HepG2 (cell line): ENCODE data around the gene SLX9. TPM values are rescaled to one million over a fixed set of nuclear protein-coding genes. Genes with fewer than 3 reads are reported as not detected.
A peak's percentile ranks its signal among the peaks of the same experiment; 100 is the strongest.

Experiments used
- CCAR2 ChIP-seq: fragments of 200-400 bp; formaldehyde crosslinking; optimal IDR thresholded peaks from 2 replicates; pipeline ENCODE3; 2018; ENCODE audit warnings: low read depth, mild to moderate bottlenecking, low read length, moderate library complexity
- FOSL2 ChIP-seq: sonication (generic); formaldehyde crosslinking; IDR thresholded peaks from 2 replicates; pipeline ENCODE4 v1.4.0; 2020; ENCODE audit warnings: missing genetic modification reagents
- KDM2A ChIP-seq: sonication (generic); formaldehyde crosslinking; IDR thresholded peaks from 2 replicates; pipeline ENCODE4 v1.4.0; 2020; ENCODE audit warnings: low read depth, missing genetic modification reagents, borderline replicate concordance
- MAZ ChIP-seq, 2 experiments: sonication (generic) in 1 of 2; formaldehyde crosslinking in 1 of 2; IDR thresholded peaks; 2 replicates each; pipeline versions ENCODE4 v1.5.0 to v1.6.1; 2012 to 2020; ENCODE audit warnings: low read depth in 2 of 2, mild to moderate bottlenecking in 2 of 2, borderline replicate concordance in 1 of 2, improper control_type of control experiment in 1 of 2, low read length in 1 of 2, missing genetic modification reagents in 1 of 2, moderate library complexity in 1 of 2
- MBD4 ChIP-seq: IDR thresholded peaks from 2 replicates; pipeline ENCODE4 v1.6.1; 2012; ENCODE audit warnings: low read length, inconsistent platforms, borderline replicate concordance
- NFE2 ChIP-seq: sonication (generic); formaldehyde crosslinking; IDR thresholded peaks from 2 replicates; pipeline ENCODE4 v1.4.0; 2020; ENCODE audit warnings: missing genetic modification reagents
- TCF12 ChIP-seq, 2 experiments: fragments of 450-650 bp in 1 of 2; sonication (generic) in 1 of 2; formaldehyde crosslinking in 1 of 2; IDR thresholded peaks; 2 replicates each; pipeline versions ENCODE4 v1.6.1 to v1.8.0; 2017 to 2022; ENCODE audit warnings: antibody characterized with exemption in 1 of 2, mild to moderate bottlenecking in 1 of 2, missing genetic modification reagents in 1 of 2, moderate library complexity in 1 of 2
- TCF7 ChIP-seq: sonication (generic); IDR thresholded peaks from 2 replicates; pipeline ENCODE4 v1.6.1; 2016; ENCODE audit warnings: antibody characterized with exemption, low read depth
- YEATS2 ChIP-seq: sonication (generic); formaldehyde crosslinking; IDR thresholded peaks from 2 replicates; pipeline ENCODE4 v1.4.0; 2020; ENCODE audit warnings: missing genetic modification reagents, borderline replicate concordance
- ZNF296 ChIP-seq: sonication (generic); formaldehyde crosslinking; conservative IDR thresholded peaks from 2 replicates; pipeline ENCODE4 v1.5.0; 2020; ENCODE audit warnings: mild to moderate bottlenecking, missing genetic modification reagents
- ZNF564 ChIP-seq: sonication (generic); formaldehyde crosslinking; IDR thresholded peaks from 2 replicates; pipeline ENCODE4 v1.8.1; 2023; ENCODE audit warnings: mild to moderate bottlenecking, missing genetic modification reagents
- ZNF781 ChIP-seq: sonication (generic); formaldehyde crosslinking; IDR thresholded peaks from 2 replicates; pipeline ENCODE4 v1.5.1; 2020; ENCODE audit warnings: borderline replicate concordance, mild to moderate bottlenecking, missing genetic modification reagents; ENCODE audit errors: not compliant biosample characterization
- ZNF841 ChIP-seq: sonication (generic); formaldehyde crosslinking; IDR thresholded peaks from 2 replicates; pipeline ENCODE4 v1.8.1; 2023; ENCODE audit warnings: missing genetic modification reagents, borderline replicate concordance
- polyA plus RNA-seq, 8 experiments: library from polyadenylated mRNA; depleted of rRNA in 3 of 8; stranded (reverse) in 7 of 8; unstranded in 1 of 8; fragments of >200 nt; fragmentation: Illumina TruSeq in 4 of 8; extraction: Trizol in 4 of 8; gene quantifications; 2 replicates each; pipeline versions ENCODE4 v1.2.1 to v1.2.3, GENCODE V29; 2011 to 2016; ENCODE audit warnings: low read depth in 4 of 8, missing spikeins in 1 of 8, mixed read lengths in 1 of 8; ENCODE audit not compliant: insufficient read depth in 1 of 8
- total RNA-seq, 5 experiments: library from RNA; depleted of rRNA; stranded (reverse); fragments of >200 nt; fragmentation: Illumina TruSeq; extraction: Trizol; gene quantifications; 2 replicates each; pipeline ENCODE4 v1.2.3, GENCODE V29; 2016; ENCODE audit warnings: low read depth in 1 of 5
- TF ChIP-seq, protein P1 (sequence below): sonication (generic); formaldehyde crosslinking; IDR thresholded peaks from 2 replicates; pipeline ENCODE4 v1.4.0; 2020; ENCODE audit warnings: missing genetic modification reagents, borderline replicate concordance
- TF ChIP-seq, protein P2 (sequence below): sonication (generic); formaldehyde crosslinking; IDR thresholded peaks from 2 replicates; pipeline ENCODE4 v1.5.0; 2020; ENCODE audit warnings: missing genetic modification reagents
- TF ChIP-seq, protein P3 (sequence below): sonication (generic); formaldehyde crosslinking; IDR thresholded peaks from 2 replicates; pipeline ENCODE4 v1.5.1; 2020; ENCODE audit warnings: missing genetic modification reagents, mild to moderate bottlenecking, borderline replicate concordance
- TF ChIP-seq, protein P4 (sequence below): sonication (generic); formaldehyde crosslinking; conservative IDR thresholded peaks from 2 replicates; pipeline ENCODE4 v1.8.0; 2022; ENCODE audit warnings: missing genetic modification reagents
- TF ChIP-seq, protein P5 (sequence below): sonication (generic); formaldehyde crosslinking; IDR thresholded peaks from 2 replicates; pipeline ENCODE4 v1.8.1; 2023; ENCODE audit warnings: mild to moderate bottlenecking, missing genetic modification reagents

Gene SLX9
- total and polyA plus RNA-seq, 2 of the 13 experiments (the other 11 are each of a cell fraction or from before 2014, with no cell fraction given), result 21.0 to 47.1 TPM

DNA sequence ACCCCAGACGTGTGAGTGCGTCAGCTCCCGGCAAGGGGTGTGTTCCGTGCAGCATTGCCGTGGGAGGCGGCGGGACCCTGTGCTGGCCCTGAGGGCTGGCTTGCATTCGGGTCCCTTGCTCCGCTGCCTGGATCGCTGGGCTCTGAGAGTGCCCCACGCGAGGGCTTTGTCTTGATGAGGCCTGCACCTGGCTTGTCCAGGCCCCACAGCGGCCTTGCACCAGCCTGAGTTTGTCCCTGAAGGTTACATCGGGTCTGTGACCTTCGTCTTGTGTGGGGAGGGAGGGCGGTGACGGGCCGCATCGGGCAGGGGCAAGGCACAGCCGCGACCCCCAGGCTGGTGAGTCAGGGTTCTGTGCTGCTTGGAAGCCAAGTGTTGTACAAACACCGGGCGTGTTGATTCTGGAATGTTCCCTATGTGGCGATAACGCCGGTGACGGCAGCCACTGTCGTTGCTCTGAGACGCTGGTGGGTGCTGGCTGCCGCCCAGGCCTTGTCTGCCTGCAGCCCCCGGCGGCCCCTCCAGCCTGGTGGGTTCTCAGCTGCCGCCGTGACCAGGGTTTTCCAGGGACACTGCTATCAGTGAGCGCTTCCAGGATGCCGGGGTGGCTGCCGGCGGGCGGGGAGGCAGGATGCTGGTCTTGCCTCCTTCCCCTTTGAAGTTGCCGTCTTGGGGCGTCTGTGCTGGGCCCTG lies 42.9 kb downstream of the SLX9 start (continued):
- TF ChIP-seq, protein P1, sequence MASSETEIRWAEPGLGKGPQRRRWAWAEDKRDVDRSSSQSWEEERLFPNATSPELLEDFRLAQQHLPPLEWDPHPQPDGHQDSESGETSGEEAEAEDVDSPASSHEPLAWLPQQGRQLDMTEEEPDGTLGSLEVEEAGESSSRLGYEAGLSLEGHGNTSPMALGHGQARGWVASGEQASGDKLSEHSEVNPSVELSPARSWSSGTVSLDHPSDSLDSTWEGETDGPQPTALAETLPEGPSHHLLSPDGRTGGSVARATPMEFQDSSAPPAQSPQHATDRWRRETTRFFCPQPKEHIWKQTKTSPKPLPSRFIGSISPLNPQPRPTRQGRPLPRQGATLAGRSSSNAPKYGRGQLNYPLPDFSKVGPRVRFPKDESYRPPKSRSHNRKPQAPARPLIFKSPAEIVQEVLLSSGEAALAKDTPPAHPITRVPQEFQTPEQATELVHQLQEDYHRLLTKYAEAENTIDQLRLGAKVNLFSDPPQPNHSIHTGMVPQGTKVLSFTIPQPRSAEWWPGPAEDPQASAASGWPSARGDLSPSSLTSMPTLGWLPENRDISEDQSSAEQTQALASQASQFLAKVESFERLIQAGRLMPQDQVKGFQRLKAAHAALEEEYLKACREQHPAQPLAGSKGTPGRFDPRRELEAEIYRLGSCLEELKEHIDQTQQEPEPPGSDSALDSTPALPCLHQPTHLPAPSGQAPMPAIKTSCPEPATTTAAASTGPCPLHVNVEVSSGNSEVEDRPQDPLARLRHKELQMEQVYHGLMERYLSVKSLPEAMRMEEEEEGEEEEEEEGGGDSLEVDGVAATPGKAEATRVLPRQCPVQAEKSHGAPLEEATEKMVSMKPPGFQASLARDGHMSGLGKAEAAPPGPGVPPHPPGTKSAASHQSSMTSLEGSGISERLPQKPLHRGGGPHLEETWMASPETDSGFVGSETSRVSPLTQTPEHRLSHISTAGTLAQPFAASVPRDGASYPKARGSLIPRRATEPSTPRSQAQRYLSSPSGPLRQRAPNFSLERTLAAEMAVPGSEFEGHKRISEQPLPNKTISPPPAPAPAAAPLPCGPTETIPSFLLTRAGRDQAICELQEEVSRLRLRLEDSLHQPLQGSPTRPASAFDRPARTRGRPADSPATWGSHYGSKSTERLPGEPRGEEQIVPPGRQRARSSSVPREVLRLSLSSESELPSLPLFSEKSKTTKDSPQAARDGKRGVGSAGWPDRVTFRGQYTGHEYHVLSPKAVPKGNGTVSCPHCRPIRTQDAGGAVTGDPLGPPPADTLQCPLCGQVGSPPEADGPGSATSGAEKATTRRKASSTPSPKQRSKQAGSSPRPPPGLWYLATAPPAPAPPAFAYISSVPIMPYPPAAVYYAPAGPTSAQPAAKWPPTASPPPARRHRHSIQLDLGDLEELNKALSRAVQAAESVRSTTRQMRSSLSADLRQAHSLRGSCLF, result no peak
- TF ChIP-seq ZNF841, result no peak
- no peak for TF ChIP-seq NFE2 (CRISPR knock-in tag)
- TF ChIP-seq ZNF564 (CRISPR knock-in tag), result no peak; the same call in 1 of the 2 replicates
- TF ChIP-seq YEATS2 (CRISPR knock-in tag), result 0 out of 2 replicates have a peak, but pooled peaks have one; percentile 26
- TF ChIP-seq ZNF781 (CRISPR knock-in tag), result peak; percentile 42
- TF ChIP-seq MAZ (IDR thresholded peaks at IDR 0.05; ENCODE audit: borderline replicate concordance, low read depth, low read length), result no peak; the same call in 1 of the 2 replicates
- peak; percentile 30; the same call in 1 of the 2 replicates for TF ChIP-seq MAZ (CRISPR knock-in tag; IDR thresholded peaks at IDR 0.05; ENCODE audit: low read depth)
- TF ChIP-seq CCAR2, result no peak
- peak; percentile 74 for TF ChIP-seq KDM2A
- TF ChIP-seq, protein P2, sequence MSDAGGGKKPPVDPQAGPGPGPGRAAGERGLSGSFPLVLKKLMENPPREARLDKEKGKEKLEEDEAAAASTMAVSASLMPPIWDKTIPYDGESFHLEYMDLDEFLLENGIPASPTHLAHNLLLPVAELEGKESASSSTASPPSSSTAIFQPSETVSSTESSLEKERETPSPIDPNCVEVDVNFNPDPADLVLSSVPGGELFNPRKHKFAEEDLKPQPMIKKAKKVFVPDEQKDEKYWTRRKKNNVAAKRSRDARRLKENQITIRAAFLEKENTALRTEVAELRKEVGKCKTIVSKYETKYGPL (CRISPR knock-in tag), result no peak
- TF ChIP-seq TCF7, result peak; percentile 62; the same call in 1 of the 2 replicates
- TF ChIP-seq, protein P3, sequence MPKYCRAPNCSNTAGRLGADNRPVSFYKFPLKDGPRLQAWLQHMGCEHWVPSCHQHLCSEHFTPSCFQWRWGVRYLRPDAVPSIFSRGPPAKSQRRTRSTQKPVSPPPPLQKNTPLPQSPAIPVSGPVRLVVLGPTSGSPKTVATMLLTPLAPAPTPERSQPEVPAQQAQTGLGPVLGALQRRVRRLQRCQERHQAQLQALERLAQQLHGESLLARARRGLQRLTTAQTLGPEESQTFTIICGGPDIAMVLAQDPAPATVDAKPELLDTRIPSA, result no peak
- TF ChIP-seq, protein P4, sequence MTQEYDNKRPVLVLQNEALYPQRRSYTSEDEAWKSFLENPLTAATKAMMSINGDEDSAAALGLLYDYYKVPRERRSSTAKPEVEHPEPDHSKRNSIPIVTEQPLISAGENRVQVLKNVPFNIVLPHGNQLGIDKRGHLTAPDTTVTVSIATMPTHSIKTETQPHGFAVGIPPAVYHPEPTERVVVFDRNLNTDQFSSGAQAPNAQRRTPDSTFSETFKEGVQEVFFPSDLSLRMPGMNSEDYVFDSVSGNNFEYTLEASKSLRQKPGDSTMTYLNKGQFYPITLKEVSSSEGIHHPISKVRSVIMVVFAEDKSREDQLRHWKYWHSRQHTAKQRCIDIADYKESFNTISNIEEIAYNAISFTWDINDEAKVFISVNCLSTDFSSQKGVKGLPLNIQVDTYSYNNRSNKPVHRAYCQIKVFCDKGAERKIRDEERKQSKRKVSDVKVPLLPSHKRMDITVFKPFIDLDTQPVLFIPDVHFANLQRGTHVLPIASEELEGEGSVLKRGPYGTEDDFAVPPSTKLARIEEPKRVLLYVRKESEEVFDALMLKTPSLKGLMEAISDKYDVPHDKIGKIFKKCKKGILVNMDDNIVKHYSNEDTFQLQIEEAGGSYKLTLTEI (CRISPR knock-in tag), result no peak
- TF ChIP-seq TCF12 (IDR thresholded peaks at IDR 0.05), result no peak
- TF ChIP-seq TCF12 (CRISPR knock-in tag; IDR thresholded peaks at IDR 0.05), result no peak
- TF ChIP-seq FOSL2, result peak; percentile 81
- TF ChIP-seq, protein P5, sequence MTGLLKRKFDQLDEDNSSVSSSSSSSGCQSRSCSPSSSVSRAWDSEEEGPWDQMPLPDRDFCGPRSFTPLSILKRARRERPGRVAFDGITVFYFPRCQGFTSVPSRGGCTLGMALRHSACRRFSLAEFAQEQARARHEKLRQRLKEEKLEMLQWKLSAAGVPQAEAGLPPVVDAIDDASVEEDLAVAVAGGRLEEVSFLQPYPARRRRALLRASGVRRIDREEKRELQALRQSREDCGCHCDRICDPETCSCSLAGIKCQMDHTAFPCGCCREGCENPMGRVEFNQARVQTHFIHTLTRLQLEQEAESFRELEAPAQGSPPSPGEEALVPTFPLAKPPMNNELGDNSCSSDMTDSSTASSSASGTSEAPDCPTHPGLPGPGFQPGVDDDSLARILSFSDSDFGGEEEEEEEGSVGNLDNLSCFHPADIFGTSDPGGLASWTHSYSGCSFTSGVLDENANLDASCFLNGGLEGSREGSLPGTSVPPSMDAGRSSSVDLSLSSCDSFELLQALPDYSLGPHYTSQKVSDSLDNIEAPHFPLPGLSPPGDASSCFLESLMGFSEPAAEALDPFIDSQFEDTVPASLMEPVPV (CRISPR knock-in tag), result no peak
- no peak for TF ChIP-seq MBD4
- TF ChIP-seq ZNF296 (CRISPR knock-in tag), result no peak
